ENCODE data around the gene ZNF850. TPM values are rescaled to one million over a fixed set of nuclear protein-coding genes. Genes with fewer than 3 reads are reported as not detected.

Gene ZNF850
- total and polyA plus RNA-seq, 9 of the 15 experiments (the other 6 are each of a cell fraction or from before 2014, with no cell fraction given), result 1.2 to 13.0 (median 5.9) TPM

DNA sequence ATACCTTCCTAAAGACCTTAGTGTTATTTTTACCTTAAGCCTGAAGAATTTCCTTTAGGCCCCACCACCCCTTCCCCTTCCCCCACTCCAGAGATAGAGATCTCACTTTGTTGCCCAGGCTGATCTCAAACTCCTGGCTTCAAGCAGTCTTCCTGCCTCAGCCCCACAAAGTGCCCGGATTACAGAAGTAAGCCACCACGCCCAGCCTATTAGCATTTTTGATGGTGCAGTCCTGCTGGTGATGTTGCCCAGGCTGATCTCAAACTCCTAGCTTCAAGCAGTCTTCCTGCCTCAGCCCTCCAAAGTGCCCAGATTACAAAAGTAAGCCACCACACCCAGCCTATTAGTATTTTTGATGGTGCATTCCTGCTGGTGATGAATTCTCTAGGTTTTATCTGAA, 63.2 kb downstream of the ZNF850 start:
- no TSS peak for BruUV-seq (replicated peaks)
- Histone ChIP-seq H3K4me1 (replicated peaks in 1 of 2; ENCODE audit: control insufficient read depth in 2 of 2, insufficient read depth in 2 of 2, low read length in 2 of 2) (no peaks in the 10 kb centered on the region), H3K4me2 (ENCODE audit: insufficient read depth, low read length) (no peak overlapping the region), H3K36me3 (ENCODE audit: control insufficient read depth, insufficient read depth, low read length) (peaks cover 15% of the 10 kb centered on the region; the same call in 2 of the 3 replicates), H3K27ac (ENCODE audit: extremely low read depth, low read depth, low read length) (no peak overlapping the region), H3K9ac (ENCODE audit: insufficient read depth in 1 of 2, low read depth in 2 of 2, low read length in 2 of 2) (no peak overlapping the region), H3K9me1 (ENCODE audit: control insufficient read depth, insufficient read depth, low read length) (no peaks in the 10 kb centered on the region), H3K9me3 (replicated peaks; ENCODE audit: control insufficient read depth, insufficient read depth, low read depth, low read length) (peaks cover 6% of the 10 kb centered on the region; the same call in 1 of the 2 replicates), H2AFZ (ENCODE audit: low read depth, low read length) (no peak overlapping the region), H3K27me3 (ENCODE audit: control insufficient read depth in 2 of 2, insufficient read depth in 2 of 2, low read length in 2 of 2) (no peaks in the 10 kb centered on the region), H3K79me2 (ENCODE audit: control insufficient read depth, insufficient read depth, low read length) (peaks cover 7% of the 10 kb centered on the region; the same call in 1 of the 3 replicates), H3K4me3 (no peak overlapping the region), H4K20me1 (replicated peaks; ENCODE audit: control insufficient read depth, insufficient read depth, low read length) (no peaks in the 10 kb centered on the region)
- ChIA-PET POLR2A (no interaction called here), CTCF (ENCODE audit: low intra/inter-chr PET ratio) (no interaction called here)
- in situ Hi-C loops (cut with MboI), result no loop called here
- 40% methylated on average over 2 of the region's 2 CpGs for WGBS (ENCODE audit: insufficient coverage, low coverage, missing lambda C conversion rate)
- ATAC-seq (no peak), DNase-seq (ENCODE audit: extremely low read depth in 1 of 4, low spot score in 3 of 4) (no peak), FAIRE-seq (no peak)
- intact Hi-C loops (cut with micrococcal nuclease), result no loop called here
- TF ChIP-seq ZNF140 (CRISPR knock-in tag; IDR thresholded peaks at IDR 0.05) (no peak), GABPA (tag; conservative IDR thresholded peaks at IDR 0.05; ENCODE audit: low read depth) (no peak), NUFIP1 (IDR thresholded peaks at IDR 0.05; ENCODE audit: partially characterized antibody) (no peak)

DNA sequence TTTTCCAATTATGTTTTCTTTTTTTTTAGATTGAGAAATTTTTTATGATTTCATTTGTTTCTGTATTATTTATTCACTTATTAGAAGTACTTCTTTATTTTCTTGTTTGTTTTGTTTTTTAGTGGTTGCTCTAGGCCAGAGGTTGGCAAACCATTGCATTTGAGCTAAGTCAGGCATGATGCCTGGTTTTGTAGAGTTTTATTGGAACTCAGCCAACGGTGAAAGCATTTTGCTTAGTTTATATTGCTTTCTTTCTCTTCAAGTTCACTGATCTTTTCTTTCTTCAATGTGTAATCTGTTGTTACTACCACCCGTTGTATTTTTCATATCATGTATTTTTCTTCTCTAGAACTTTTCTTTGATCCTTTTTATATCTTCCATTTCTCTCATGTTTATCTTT, 65.5 kb downstream of the ZNF850 start:
- Histone ChIP-seq H4K20me1 (replicated peaks; ENCODE audit: control insufficient read depth, insufficient read depth, low read length) (no peaks in the 10 kb centered on the region), H3K9me3 (replicated peaks; ENCODE audit: control insufficient read depth, insufficient read depth, low read depth, low read length) (peaks cover 4% of the 10 kb centered on the region; the same call in 1 of the 2 replicates), H2AFZ (ENCODE audit: low read depth, low read length) (no peak overlapping the region), H3K79me2 (ENCODE audit: control insufficient read depth, insufficient read depth, low read length) (peaks cover 7% of the 10 kb centered on the region; the same call in 1 of the 3 replicates), H3K4me1 (replicated peaks in 1 of 2; ENCODE audit: control insufficient read depth in 2 of 2, insufficient read depth in 2 of 2, low read length in 2 of 2) (no peaks in the 10 kb centered on the region), H3K27ac (ENCODE audit: extremely low read depth, low read depth, low read length) (no peak overlapping the region), H3K9me1 (ENCODE audit: control insufficient read depth, insufficient read depth, low read length) (no peaks in the 10 kb centered on the region), H3K9ac (ENCODE audit: insufficient read depth in 1 of 2, low read depth in 2 of 2, low read length in 2 of 2) (no peak overlapping the region), H3K36me3 (ENCODE audit: control insufficient read depth, insufficient read depth, low read length) (peaks cover under 1% of the 10 kb centered on the region; the same call in 1 of the 3 replicates), H3K4me3 (no peak overlapping the region), H3K4me2 (ENCODE audit: insufficient read depth, low read length) (no peak overlapping the region), H3K27me3 (ENCODE audit: control insufficient read depth in 2 of 2, insufficient read depth in 2 of 2, low read length in 2 of 2) (no peaks in the 10 kb centered on the region)
- ATAC-seq, result no peak
- no peak for FAIRE-seq
- in situ Hi-C loops (cut with MboI) (no loop called here), intact Hi-C loops (cut with micrococcal nuclease) (no loop called here)
- POLR2A ChIA-PET, result no interaction called here
- no peak for DNase-seq (ENCODE audit: extremely low read depth in 1 of 4, low spot score in 3 of 4)
- TF ChIP-seq NFIC (IDR thresholded peaks at IDR 0.05), result peak; percentile 53
- no peak for TF ChIP-seq ILK (tag; IDR thresholded peaks at IDR 0.05; ENCODE audit: borderline replicate concordance, low read depth)
- BruUV-seq (replicated peaks), result no TSS peak
- CTCF ChIA-PET (ENCODE audit: low intra/inter-chr PET ratio), result no interaction called here
- WGBS (ENCODE audit: insufficient coverage, low coverage, missing lambda C conversion rate), result 18% methylated on average over 2 of the region's 2 CpGs

Data from K562 (cell line).